Activated CD4-positive, alpha-beta T cell treated with anti-CD3 and anti-CD28 coated beads, Interleukin-2, amount 10 ng/mL, durations not matched to agents 7 days and 5 days (primary cell): ENCODE measurements around the gene HSH2D. TPM values are rescaled to one million over a fixed set of nuclear protein-coding genes. Genes with fewer than 3 reads are reported as not detected.
"Not testable (repeated sequence)": the region's sequence is repeated elsewhere in the genome, so short reads cannot be mapped to it uniquely, and the experiment has no call there.

Source experiments
- CTCF ChIA-PET: fragments of 350-600 bp; sonication (Branson Sonifier 250); formaldehyde crosslinking; loops from one replicate; lab custom pipeline; 2021; ENCODE audit warnings: antibody characterized with exemption; lab: Charles Lee
- POLR2A ChIA-PET: fragments of 350-600 bp; sonication (Branson Sonifier 250); formaldehyde crosslinking; loops from one replicate; lab custom pipeline; 2021; ENCODE audit warnings: antibody characterized with exemption; lab: Charles Lee
- DNase-seq: peaks from one replicate; pipeline ENCODE4 v3.0.0-alpha.2; 2020
- H3K27ac Mint-ChIP-seq: one replicate; pipeline ENCODE4 v1.8.0; 2021; ENCODE audit warnings: mild to moderate bottlenecking, moderate library complexity, mixed read lengths
- H3K27me3 Mint-ChIP-seq: one replicate; pipeline ENCODE4 v1.8.0; 2021; ENCODE audit warnings: mixed read lengths
- H3K36me3 Mint-ChIP-seq: one replicate; pipeline ENCODE4 v1.8.0; 2021; ENCODE audit warnings: low read depth, mixed read lengths
- H3K4me1 Mint-ChIP-seq: one replicate; pipeline ENCODE4 v1.8.0; 2021; ENCODE audit warnings: mixed read lengths
- H3K4me3 Mint-ChIP-seq: one replicate; pipeline ENCODE4 v1.8.0; 2021; ENCODE audit warnings: mild to moderate bottlenecking, moderate library complexity, mixed read lengths
- H3K9me3 Mint-ChIP-seq: one replicate; pipeline ENCODE4 v1.8.0; 2021; ENCODE audit warnings: mixed read lengths
- total RNA-seq, 2 experiments: library from RNA; stranded (reverse); gene quantifications; one replicate each; pipeline ENCODE4 v1.2.3, GENCODE V29; 2021

Gene HSH2D
- total RNA-seq, 2 experiments from 2014 or later, result 70.7 to 76.9 TPM

GRCh38 chr19:16111160-16111908 lies 32.2 kb upstream of the HSH2D start, which contains the start of gene RAB8A:
RAB8A (plus strand) TSS chr19:16111889; CDS start chr19:16111902, 13 bp downstream.
- H3K36me3 Mint-ChIP-seq, result peaks cover 26% of the 10 kb centered on the region
- peaks cover 42% of the 10 kb centered on the region for H3K4me1 Mint-ChIP-seq
- H3K27ac Mint-ChIP-seq, result peak within 1 kb of the TSS; percentile 98
- H3K9me3 Mint-ChIP-seq, result no peaks in the 10 kb centered on the region
- CTCF ChIA-PET, result interaction anchor here (0.6 to 2.5 kb wide), 30 partner anchors 9 to 104 kb away, joined by 3 to 9 read pairs (median 5); partner anchors contain the start of genes FAM32A, HSH2D and TPM4
- no peaks in the 10 kb centered on the region for H3K27me3 Mint-ChIP-seq
- DNase-seq, result peak; percentile 98
- peak within 1 kb of the TSS; percentile 99 for H3K4me3 Mint-ChIP-seq
- POLR2A ChIA-PET, result interaction anchor here (1.0 to 1.7 kb wide), 3 partner anchors 32 to 41 kb away, joined by 4 to 6 read pairs (median 5); partner anchors contain the start of gene HSH2D

- no peaks in the 10 kb centered on the region for H3K9me3 Mint-ChIP-seq
- POLR2A ChIA-PET, result interaction anchor here (0.5 to 1.7 kb wide), 4 partner anchors 31 to 44 kb away, joined by 4 to 5 read pairs (median 4); partner anchors contain the start of gene HSH2D
These were observed 31.4 kb upstream of the HSH2D start for GRCh38 chr19:16111909-16112752.

GRCh38 chr19:16112778-16113177 lies 30.7 kb upstream of the HSH2D start:
- Mint-ChIP-seq H3K4me3 (peak overlapping the region; percentile 99), H3K4me1 (peaks cover 54% of the 10 kb centered on the region)

More at GRCh38 chr19:16111909-16112752, 31.4 kb upstream of the HSH2D start:
- DNase-seq, result no peak
- Mint-ChIP-seq H3K27ac (peak overlapping the region; percentile 98), H3K27me3 (no peaks in the 10 kb centered on the region), H3K4me1 (peaks cover 47% of the 10 kb centered on the region), H3K36me3 (peaks cover 31% of the 10 kb centered on the region), H3K4me3 (peak overlapping the region; percentile 99)
- CTCF ChIA-PET, result interaction anchor here (0.7 to 2.5 kb wide), 11 partner anchors 12 to 103 kb away, joined by 3 to 9 read pairs (median 5); partner anchors contain the start of genes FAM32A and HSH2D

GRCh38 chr19:16113727-16114126 lies 29.8 kb upstream of the HSH2D start:
- DNase-seq, result no peak
- Mint-ChIP-seq H3K27ac (peak overlapping the region; percentile 78), H3K27me3 (no peaks in the 10 kb centered on the region), H3K36me3 (peaks cover 44% of the 10 kb centered on the region), H3K9me3 (no peaks in the 10 kb centered on the region), H3K4me3 (peak overlapping the region; percentile 65), H3K4me1 (peaks cover 63% of the 10 kb centered on the region)
- ChIA-PET CTCF (interaction anchor here (1.0 to 1.5 kb wide), 5 partner anchors 9 to 63 kb away, joined by 3 to 6 read pairs (median 3); partner anchors contain the start of gene HSH2D), POLR2A (no interaction called here)

More at GRCh38 chr19:16112778-16113177, 30.7 kb upstream of the HSH2D start:
- Mint-ChIP-seq H3K27me3 (no peaks in the 10 kb centered on the region), H3K9me3 (no peaks in the 10 kb centered on the region), H3K36me3 (peaks cover 34% of the 10 kb centered on the region), H3K27ac (peak overlapping the region; percentile 98)
- CTCF ChIA-PET, result interaction anchor here (0.7 to 2.5 kb wide), 9 partner anchors 10 to 73 kb away, joined by 3 to 7 read pairs (median 4); partner anchors contain the start of genes FAM32A and HSH2D
- no peak for DNase-seq
- POLR2A ChIA-PET, result interaction anchor here (1.0 kb wide), 1 partner anchor 30 kb away, joined by 4 read pairs; the partner anchor contains the start of gene HSH2D

- POLR2A ChIA-PET, result no interaction called here
- H3K9me3 Mint-ChIP-seq, result no peaks in the 10 kb centered on the region
- DNase-seq, result no peak
- H3K36me3 Mint-ChIP-seq, result peaks cover 58% of the 10 kb centered on the region
- no peaks in the 10 kb centered on the region for H3K27me3 Mint-ChIP-seq
- peak overlapping the region; percentile 63 for H3K27ac Mint-ChIP-seq
- H3K4me3 Mint-ChIP-seq, result no peak overlapping the region
- peaks cover 77% of the 10 kb centered on the region for H3K4me1 Mint-ChIP-seq
- CTCF ChIA-PET, result interaction anchor here (1.3 to 1.6 kb wide), 2 partner anchors 26 to 74 kb away, joined by 3 to 5 read pairs; no protein-coding TSS in a partner anchor
These were observed 28.0 kb upstream of the HSH2D start for GRCh38 chr19:16115301-16116039.

- H3K27me3 Mint-ChIP-seq, result no peaks in the 10 kb centered on the region
- peaks cover 62% of the 10 kb centered on the region for H3K36me3 Mint-ChIP-seq
- H3K27ac Mint-ChIP-seq, result peak overlapping the region; percentile 63
- H3K4me3 Mint-ChIP-seq, result no peak overlapping the region
- ChIA-PET POLR2A (no interaction called here), CTCF (interaction anchor here (1.3 kb wide), 1 partner anchor 25 kb away, joined by 3 read pairs; no protein-coding TSS in a partner anchor)
- H3K4me1 Mint-ChIP-seq, result peaks cover 75% of the 10 kb centered on the region
- no peaks in the 10 kb centered on the region for H3K9me3 Mint-ChIP-seq
- no peak for DNase-seq
These were observed 27.4 kb upstream of the HSH2D start for GRCh38 chr19:16116067-16116466.

- ChIA-PET POLR2A (interaction anchor here (0.9 to 1.0 kb wide), 2 partner anchors 43 to 47 kb away, joined by 3 read pairs; no protein-coding TSS in a partner anchor), CTCF (interaction anchor here (0.7 to 1.4 kb wide), 4 partner anchors 17 to 54 kb away, joined by 3 to 4 read pairs (median 4); no protein-coding TSS in a partner anchor)
- H3K27me3 Mint-ChIP-seq, result no peaks in the 10 kb centered on the region
- H3K27ac Mint-ChIP-seq, result peak overlapping the region; percentile 90
- no peak for DNase-seq
- H3K36me3 Mint-ChIP-seq, result peaks cover 62% of the 10 kb centered on the region
- peaks cover 67% of the 10 kb centered on the region for H3K4me1 Mint-ChIP-seq
- no peak overlapping the region for H3K4me3 Mint-ChIP-seq
- H3K9me3 Mint-ChIP-seq, result no peaks in the 10 kb centered on the region
These were observed 25.9 kb upstream of the HSH2D start for GRCh38 chr19:16117594-16118033.

GRCh38 chr19:16118489-16119033 lies 24.9 kb upstream of the HSH2D start:
- Mint-ChIP-seq H3K36me3 (peaks cover 60% of the 10 kb centered on the region), H3K4me3 (peak overlapping the region; percentile 19), H3K4me1 (peaks cover 60% of the 10 kb centered on the region), H3K9me3 (no peaks in the 10 kb centered on the region), H3K27ac (peak overlapping the region; percentile 90), H3K27me3 (no peaks in the 10 kb centered on the region)
- POLR2A ChIA-PET, result no interaction called here
- DNase-seq, result peak; percentile 33
- CTCF ChIA-PET, result interaction anchor here (1.2 to 2.2 kb wide), 4 partner anchors 10 to 32 kb away, joined by 3 to 8 read pairs (median 4); no protein-coding TSS in a partner anchor

GRCh38 chr19:16119075-16119857 lies 24.2 kb upstream of the HSH2D start:
- POLR2A ChIA-PET, result interaction anchor here (0.6 kb wide), 1 partner anchor 29 kb away, joined by 3 read pairs; no protein-coding TSS in a partner anchor
- CTCF ChIA-PET, result interaction anchor here (1.4 to 2.2 kb wide), 4 partner anchors 8 to 33 kb away, joined by 3 to 9 read pairs (median 6); no protein-coding TSS in a partner anchor
- not testable (repeated sequence) for H3K9me3 Mint-ChIP-seq, H3K27me3 Mint-ChIP-seq
- H3K27ac Mint-ChIP-seq, result peak overlapping the region; percentile 90
- peak overlapping the region; percentile 43 for H3K4me3 Mint-ChIP-seq
- H3K36me3 Mint-ChIP-seq, result peaks cover 58% of the 10 kb centered on the region
- peaks cover 55% of the 10 kb centered on the region for H3K4me1 Mint-ChIP-seq
- peak; percentile 69 for DNase-seq

- peaks cover 62% of the 10 kb centered on the region for H3K36me3 Mint-ChIP-seq
- H3K4me1 Mint-ChIP-seq, result peaks cover 40% of the 10 kb centered on the region
- no peaks in the 10 kb centered on the region for H3K9me3 Mint-ChIP-seq
- ChIA-PET CTCF (interaction anchor here (1.4 to 2.2 kb wide), 3 partner anchors 10 to 50 kb away, joined by 3 to 9 read pairs (median 8); no protein-coding TSS in a partner anchor), POLR2A (no interaction called here)
- no peak for DNase-seq
- H3K4me3 Mint-ChIP-seq, result no peak overlapping the region
- no peaks in the 10 kb centered on the region for H3K27me3 Mint-ChIP-seq
- H3K27ac Mint-ChIP-seq, result no peak overlapping the region
These were observed 22.3 kb upstream of the HSH2D start for GRCh38 chr19:16121141-16121540.
